GM12875 (cell line): ENCODE data around the gene TYW3.
A peak's percentile ranks its signal among the peaks of the same experiment; 100 is the strongest.
"Not testable (repeated sequence)": the region's sequence is repeated elsewhere in the genome, so short reads cannot be mapped to it uniquely, and the experiment has no call there.

Source experiments
- H3K4me3 ChIP-seq: one replicate; pipeline ENCODE4 v1.5.1; 2011; ENCODE audit warnings: low read depth, low read length, control low read depth
- CTCF ChIP-seq: IDR thresholded peaks from 2 replicates; pipeline ENCODE4 v1.5.1; 2011; ENCODE audit warnings: low read depth, mild to moderate bottlenecking, control low read depth, inconsistent platforms, low read length, moderate library complexity, borderline replicate concordance; ENCODE audit not compliant: insufficient read depth

Gene TYW3

DNA sequence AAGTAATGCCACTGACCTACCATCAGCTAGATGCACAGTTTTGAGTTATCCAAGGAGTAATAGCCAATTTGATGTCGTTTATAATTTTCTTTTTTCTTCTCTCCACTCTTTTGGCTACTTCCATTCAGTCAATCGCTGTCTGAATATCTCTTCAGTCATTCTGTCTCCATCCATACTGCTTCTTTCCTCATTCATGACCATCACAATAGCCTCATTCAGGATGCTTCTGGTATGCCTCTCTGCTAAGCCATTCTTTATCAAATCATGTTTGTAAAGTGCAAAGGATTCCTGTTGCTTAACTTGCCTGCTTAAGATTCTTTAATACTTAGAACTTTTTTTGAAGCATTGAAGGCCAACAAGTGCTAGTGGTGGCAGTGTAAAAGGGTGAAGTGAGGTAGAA, 20.2 kb downstream of the TYW3 start:
- no peak overlapping the region for H3K4me3 ChIP-seq
- TF ChIP-seq CTCF, result no peak

DNA sequence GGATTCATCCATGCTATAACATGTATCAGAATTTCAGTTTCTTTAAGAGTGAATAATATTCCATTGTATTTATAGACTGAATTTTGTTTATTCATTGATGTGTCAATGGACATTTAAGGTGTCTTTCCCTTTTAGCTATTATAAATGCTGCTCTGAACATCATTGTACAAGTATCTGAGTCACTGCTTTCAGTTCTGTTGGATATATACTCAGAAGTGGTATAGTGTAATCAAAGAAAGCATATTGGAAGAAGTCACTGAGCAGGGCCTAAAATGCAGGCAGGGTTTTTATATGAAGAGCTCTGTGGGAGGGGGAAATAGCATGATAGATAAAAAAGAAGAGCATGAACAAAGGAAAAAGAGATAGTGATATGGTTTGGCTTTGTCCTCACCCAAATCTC, 22.5 kb downstream of the TYW3 start:
- TF ChIP-seq CTCF, result no peak
- no peak overlapping the region for H3K4me3 ChIP-seq

DNA sequence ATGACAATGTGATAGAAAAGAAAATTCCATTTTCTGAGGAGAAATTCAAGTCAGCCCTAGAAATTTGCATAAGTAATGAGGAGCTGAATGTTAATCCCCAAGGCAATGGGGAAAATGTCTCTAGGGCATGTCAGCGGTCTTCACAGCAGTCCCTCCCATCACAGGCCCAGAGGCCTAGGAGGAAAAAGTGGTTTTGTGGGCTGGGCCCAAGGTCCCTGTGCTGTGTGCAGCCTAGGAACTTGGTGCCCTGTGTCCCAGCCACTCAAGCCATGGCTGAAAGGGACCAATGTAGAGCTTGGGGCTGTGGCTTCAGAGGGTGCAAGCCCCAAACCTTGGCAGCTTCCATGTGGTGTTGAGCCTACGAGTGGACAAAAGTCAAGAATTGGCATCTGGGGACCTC, 23.7 kb downstream of the TYW3 start:
- H3K4me3 ChIP-seq, result not testable (repeated sequence)

DNA sequence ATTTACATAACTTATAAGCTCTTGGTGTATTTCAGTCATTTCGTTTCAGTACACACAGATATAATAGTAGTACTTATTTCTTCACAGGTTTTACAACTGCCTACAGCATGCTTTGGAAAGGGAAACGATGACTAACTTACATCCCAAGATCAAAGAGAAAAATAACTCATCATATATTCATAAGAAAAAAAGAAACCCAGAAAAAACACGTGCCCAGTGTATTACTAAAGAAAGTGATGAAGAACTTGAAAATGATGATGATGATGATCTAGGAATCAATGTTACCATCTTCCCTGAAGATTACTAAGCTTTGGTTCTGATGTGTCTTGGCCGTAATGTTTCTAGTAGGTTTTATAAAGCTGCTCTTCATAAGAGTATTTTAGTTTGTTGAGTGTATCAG, 30.9 kb downstream of the TYW3 start:
- H3K4me3 ChIP-seq, result no peak overlapping the region
- TF ChIP-seq CTCF, result no peak

DNA sequence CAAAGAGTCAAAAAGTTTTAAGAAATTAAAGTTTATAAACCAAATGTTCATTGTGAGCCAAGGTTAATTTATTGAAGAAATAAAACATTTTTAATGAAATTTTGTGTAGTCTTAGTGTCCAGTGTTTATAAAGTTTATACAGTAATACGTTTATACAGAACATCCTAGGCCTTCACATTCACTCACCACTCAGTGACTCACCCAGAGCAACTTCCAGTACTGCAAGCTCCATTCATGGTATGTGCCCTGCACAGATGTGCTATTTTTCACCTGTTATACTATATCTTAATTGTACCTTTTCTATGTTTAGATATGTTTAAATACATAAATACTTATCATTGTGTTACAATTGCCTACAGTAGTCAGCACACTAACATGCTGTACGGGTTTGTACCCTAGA, 33.6 kb downstream of the TYW3 start:
- H3K4me3 ChIP-seq, result no peak overlapping the region
- TF ChIP-seq CTCF, result no peak

GRCh38 chr1:74767490-74767889, 34.5 kb downstream of the TYW3 start:
- peak; percentile 56 for TF ChIP-seq CTCF
- no peak overlapping the region for H3K4me3 ChIP-seq

DNA sequence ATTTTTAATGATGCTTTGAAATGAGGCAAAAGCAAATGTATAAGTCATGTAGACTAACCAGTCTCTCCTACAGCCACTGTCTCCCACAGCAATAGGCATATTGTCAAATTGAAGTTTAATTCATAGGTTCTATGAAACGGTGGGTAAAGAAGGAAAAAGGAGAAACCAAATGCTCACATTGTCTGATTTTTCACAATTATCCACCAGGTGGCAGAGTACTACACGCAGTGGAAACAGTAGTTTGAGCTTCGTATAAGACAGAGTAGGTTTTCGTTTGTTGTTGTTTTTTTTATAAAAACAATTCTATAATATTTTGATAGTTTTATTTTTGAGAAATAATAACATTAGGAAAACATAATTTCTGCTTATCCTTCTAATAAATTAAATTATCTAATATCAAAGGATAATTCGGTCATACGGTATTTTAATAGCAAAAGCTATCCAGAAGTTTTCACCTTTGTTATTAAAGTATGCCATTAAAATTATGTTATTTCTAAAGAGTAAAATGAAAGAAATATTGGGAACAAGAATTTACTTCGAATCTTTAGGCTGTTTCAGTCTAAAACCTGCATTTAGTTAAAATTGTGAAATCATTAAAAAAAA, 39.1 kb downstream of the TYW3 start:
- TF ChIP-seq CTCF, result peak; percentile 36; the same call in 1 of the 2 replicates
- H3K4me3 ChIP-seq, result no peak overlapping the region

DNA sequence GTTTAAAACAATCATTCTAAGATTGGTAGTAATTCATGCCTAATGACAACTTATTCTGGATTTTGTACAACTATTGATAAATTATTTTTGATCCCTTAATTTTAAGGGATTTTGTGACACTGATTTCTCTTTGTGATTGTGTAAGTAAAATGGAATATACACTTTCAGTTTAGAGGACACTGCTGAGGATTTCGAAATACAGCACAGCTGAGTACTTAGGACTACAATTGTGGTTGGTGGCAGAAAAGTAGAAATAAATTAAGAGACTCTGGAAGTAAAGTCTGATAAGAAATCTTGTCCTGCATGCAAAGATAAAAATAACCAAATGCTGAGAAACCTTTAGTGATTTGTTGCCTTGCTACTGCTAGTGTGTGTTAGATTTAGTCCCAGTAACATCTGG, 40.0 kb downstream of the TYW3 start:
- H3K4me3 ChIP-seq, result no peak overlapping the region
- TF ChIP-seq CTCF, result no peak
